Gastrocnemius medialis (tissue), 4 donors: ENCODE measurements around the gene GLTPD2. TPM values are rescaled to one million over a fixed set of nuclear protein-coding genes. Genes with fewer than 3 reads are reported as not detected.
"Not testable (repeated sequence)": the region's sequence is repeated elsewhere in the genome, so short reads cannot be mapped to it uniquely, and the experiment has no call there.

Source experiments
- ATAC-seq, 2 donors: fragments of 150-250 bp; one replicate each; pipeline ENCODE4 v1.9.1; 2016
- DNase-seq, 2 donors: peaks; one replicate each; pipeline ENCODE4 v3.0.0-alpha.2; 2019
- H3K27ac ChIP-seq, 4 donors: fragments of 200-600 bp; sonication (generic); 1 replicate in 1 of 4; 2 replicates in 3 of 4; pipeline ENCODE4 v1.5.1; 2016 to 2018; ENCODE audit warnings: mild to moderate bottlenecking in 2 of 4, moderate library complexity in 1 of 4
- H3K27me3 ChIP-seq, 3 donors: fragments of 200-600 bp; sonication (generic) in 2 of 3; 1 replicate in 1 of 3; 2 replicates in 2 of 3; pipeline versions ENCODE4 v1.5.1 to v1.6.0; 2016 to 2019; ENCODE audit warnings: mild to moderate bottlenecking in 1 of 3, moderate library complexity in 1 of 3
- H3K36me3 ChIP-seq, 2 donors: fragments of 200-600 bp; sonication (generic) in 1 of 2; one replicate each; pipeline ENCODE4 v1.5.1; 2017 to 2018
- H3K4me1 ChIP-seq, 2 donors: fragments of 200-600 bp; sonication (generic) in 1 of 2; one replicate each; pipeline ENCODE4 v1.5.1; 2016 to 2017; ENCODE audit warnings: mild to moderate bottlenecking in 2 of 2
- H3K4me3 ChIP-seq, 4 donors: fragments of 200-600 bp; sonication (generic) in 3 of 4; 1 replicate in 1 of 4; 2 replicates in 3 of 4; pipeline ENCODE4 v1.5.1; 2016 to 2019; ENCODE audit warnings: mild to moderate bottlenecking in 2 of 4
- H3K9me3 ChIP-seq, 3 donors: fragments of 200-600 bp; sonication (generic) in 2 of 3; 1 replicate in 1 of 3; 2 replicates in 2 of 3; pipeline ENCODE4 v1.5.1; 2016 to 2019
- CTCF ChIP-seq, 5 experiments: fragments of 450-650 bp in 3 of 5; fragments of 200-600 bp in 2 of 5; sonication (generic) in 2 of 5; IDR thresholded peaks in 4 of 5; conservative IDR thresholded peaks in 1 of 5; 1 replicate in 4 of 5; 2 replicates in 1 of 5; pipeline ENCODE4 v1.5.1; 2016 to 2019; ENCODE audit warnings: antibody characterized with exemption in 5 of 5, mild to moderate bottlenecking in 3 of 5, moderate library complexity in 3 of 5
- POLR2A ChIP-seq, 2 donors: fragments of 450-650 bp; IDR thresholded peaks; one replicate each; pipeline ENCODE4 v1.6.1; 2017; ENCODE audit warnings: antibody characterized with exemption in 2 of 2, mild to moderate bottlenecking in 2 of 2, moderate library complexity in 2 of 2
- in situ Hi-C, 4 donors: fragments of 200-750 bp; cut with MboI; loops; one replicate each; pipeline versions ENCODE4 v1.15.0 to v1.8.0; 2017; ENCODE audit warnings: low sequenced_read_pairs in 4 of 4
- intact Hi-C: fragments of 100-400 bp; cut with DNase I; formaldehyde crosslinking; loops from one replicate; pipeline ENCODE4 v1.15.1; 2023; ENCODE audit warnings: low total_unique reads
- total RNA-seq, 4 donors: library from RNA; depleted of rRNA; stranded (reverse); fragments of >200 nt; gene quantifications; one replicate each; pipeline versions ENCODE4 v1.1.0 to v1.2.3, GENCODE V29; 2016

Gene GLTPD2
- total RNA-seq, 4 donors from 2014 or later = 0.53 TPM; not detected in 3

- DNase-seq (no peak), ATAC-seq (no peak)
- Histone ChIP-seq H3K4me1 (no peaks in the 10 kb centered on the region), H3K4me3 (no peak overlapping the region), H3K36me3 (no peaks in the 10 kb centered on the region), H3K27ac (no peak overlapping the region), H3K9me3 (no peaks in the 10 kb centered on the region), H3K27me3 (no peaks in the 10 kb centered on the region)
- intact Hi-C loops (no loop called here), in situ Hi-C loops (no loop called here)
- no peak for TF ChIP-seq CTCF (IDR thresholded peaks at IDR 0.05 in 4 of 5, conservative IDR thresholded peaks at IDR 0.05 in 1 of 5)
- TF ChIP-seq POLR2A (IDR thresholded peaks at IDR 0.05) = no peak
Measured at GRCh38 chr17:4823373-4824089, 34.8 kb downstream of the GLTPD2 start.

DNA sequence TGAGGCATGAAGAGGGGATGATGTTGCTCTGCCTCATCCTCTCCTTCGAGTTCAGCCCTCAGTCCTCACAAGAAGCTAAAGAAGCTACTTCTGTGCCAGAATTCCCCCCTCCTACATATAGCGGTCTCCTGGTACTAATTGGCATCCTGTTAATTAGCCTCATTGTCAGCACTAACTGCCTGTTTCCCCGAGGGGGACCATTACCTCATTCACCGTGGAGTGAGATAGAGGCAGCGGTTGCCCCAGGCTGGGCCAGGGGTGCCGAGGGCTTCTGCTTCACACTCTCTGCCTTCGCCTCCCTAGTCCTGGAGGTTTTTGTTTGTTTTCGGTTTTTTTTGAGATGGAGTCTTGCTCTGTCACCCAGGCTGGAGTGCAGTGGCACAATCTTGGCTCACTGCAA is 38.6 kb downstream of the GLTPD2 start:
- DNase-seq = no peak

DNA sequence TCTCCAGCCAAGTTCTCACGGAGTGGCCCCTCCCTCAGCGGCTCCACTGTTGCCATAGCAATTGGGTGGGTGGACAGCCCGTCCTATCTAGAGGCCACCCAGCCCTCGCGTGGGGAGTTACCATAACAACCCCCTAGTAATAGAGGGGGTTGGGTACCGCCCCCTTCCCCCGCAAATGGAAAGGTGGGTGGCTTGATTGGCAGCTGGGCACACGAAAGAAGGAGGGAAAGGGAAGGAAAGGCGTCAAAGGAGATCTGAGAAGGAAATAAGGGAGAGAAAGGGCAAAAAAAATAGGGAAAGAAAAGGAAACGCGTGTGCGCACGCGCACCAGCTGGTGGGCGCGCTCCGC is 44.0 kb downstream of the GLTPD2 start:
- H3K9me3 ChIP-seq, H3K36me3 ChIP-seq, DNase-seq, in situ Hi-C loops, H3K27me3 ChIP-seq: not testable (repeated sequence)
- ATAC-seq = peak; percentile 1 to 11
- peaks cover 17 to 30% of the 10 kb centered on the region in 2 donors for H3K4me1 ChIP-seq
- H3K27ac ChIP-seq = peak overlapping the region; percentile 83 to 96 (median 89)
- intact Hi-C loops = loop anchor here (1.0 to 2.0 kb wide), 3 partner anchors 26 to 102 kb away; partner anchors contain the start of genes MED11 and PLD2
- H3K4me3 ChIP-seq = peak overlapping the region; percentile 74 to 89 (median 80)

More for the DNA sequence above, 38.6 kb downstream of the GLTPD2 start:
- H3K9me3 ChIP-seq = no peaks in the 10 kb centered on the region
- in situ Hi-C loops = no loop called here
- H3K27me3 ChIP-seq = no peaks in the 10 kb centered on the region
- no peaks in the 10 kb centered on the region for H3K4me1 ChIP-seq
- no peak for ATAC-seq
- no peak overlapping the region for H3K4me3 ChIP-seq
- TF ChIP-seq POLR2A (IDR thresholded peaks at IDR 0.05) (no peak), CTCF (IDR thresholded peaks at IDR 0.05 in 4 of 5, conservative IDR thresholded peaks at IDR 0.05 in 1 of 5) (no peak)
- intact Hi-C loops = no loop called here
- H3K36me3 ChIP-seq = no peaks in the 10 kb centered on the region
- H3K27ac ChIP-seq = no peak overlapping the region

- ATAC-seq (peak; percentile 95 to 96), DNase-seq (peak; percentile 78 to 88)
- Histone ChIP-seq H3K27me3 (no peaks in the 10 kb centered on the region), H3K36me3 (no peaks in the 10 kb centered on the region), H3K9me3 (no peaks in the 10 kb centered on the region), H3K4me1 (peaks cover 19 to 34% of the 10 kb centered on the region in 2 donors), H3K27ac (peak within 1 kb of the TSS; percentile 83 to 96 (median 89)), H3K4me3 (peak within 1 kb of the TSS; percentile 74 to 89 (median 80))
- TF ChIP-seq CTCF (IDR thresholded peaks at IDR 0.05 in 4 of 5, conservative IDR thresholded peaks at IDR 0.05 in 1 of 5) = no peak
- peak; percentile 91 to 93 for TF ChIP-seq POLR2A (IDR thresholded peaks at IDR 0.05)
- intact Hi-C loops (loop anchor here (1.0 to 2.0 kb wide), 3 partner anchors 26 to 102 kb away; partner anchors contain the start of genes MED11 and PLD2), in situ Hi-C loops (no loop called here)
Measured at GRCh38 chr17:4833178-4833940, 44.6 kb downstream of the GLTPD2 start, which contains the start of gene MINK1. Gene MINK1, plus strand, starts transcription at chr17:4833340. Its CDS starts 244 bp downstream, at chr17:4833584.
